ENCODE measurements around the gene ZMYND10. TPM values are rescaled to one million over a fixed set of nuclear protein-coding genes. Genes with fewer than 3 reads are reported as not detected.
"Not testable (repeated sequence)": the region's sequence is repeated elsewhere in the genome, so short reads cannot be mapped to it uniquely, and the experiment has no call there.

ZMYND10 gene
- total RNA-seq, 1 donor from 2014 or later = 2.2 TPM

DNA sequence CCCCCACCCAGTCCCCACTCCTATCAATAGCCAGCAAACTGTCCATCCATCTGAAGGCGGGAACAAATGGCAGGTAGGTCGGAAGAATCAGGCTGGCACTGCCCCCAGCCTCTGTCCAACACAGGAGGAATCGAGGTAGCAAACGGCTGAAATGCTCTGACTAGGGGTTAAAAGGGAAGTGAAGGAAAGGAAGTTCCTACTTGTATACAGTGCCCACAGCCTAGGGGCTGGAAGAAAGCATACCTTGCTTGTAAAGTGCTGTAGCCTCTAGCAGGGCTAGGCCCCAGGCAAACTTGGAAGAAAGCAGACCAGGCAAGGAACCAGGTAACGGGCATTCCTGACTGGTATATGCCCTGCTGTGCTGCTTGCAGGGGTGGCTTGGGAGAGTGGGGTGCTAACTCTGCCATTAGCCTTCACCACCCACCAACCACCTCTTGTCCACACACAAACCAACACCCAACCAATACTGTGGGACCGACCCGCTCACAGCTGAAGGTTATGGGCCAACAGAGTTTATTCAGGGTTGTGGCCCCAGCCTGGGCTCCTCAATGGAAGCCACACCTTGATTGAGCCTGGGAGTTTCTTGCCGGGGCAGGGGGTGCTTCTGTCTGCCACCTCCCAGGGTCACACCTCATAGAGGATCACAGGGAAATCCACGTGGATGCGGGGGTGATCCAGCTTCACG lies 19.9 kb downstream of the ZMYND10 start:
- no peak for DNase-seq (ENCODE audit: low spot score)

DNA sequence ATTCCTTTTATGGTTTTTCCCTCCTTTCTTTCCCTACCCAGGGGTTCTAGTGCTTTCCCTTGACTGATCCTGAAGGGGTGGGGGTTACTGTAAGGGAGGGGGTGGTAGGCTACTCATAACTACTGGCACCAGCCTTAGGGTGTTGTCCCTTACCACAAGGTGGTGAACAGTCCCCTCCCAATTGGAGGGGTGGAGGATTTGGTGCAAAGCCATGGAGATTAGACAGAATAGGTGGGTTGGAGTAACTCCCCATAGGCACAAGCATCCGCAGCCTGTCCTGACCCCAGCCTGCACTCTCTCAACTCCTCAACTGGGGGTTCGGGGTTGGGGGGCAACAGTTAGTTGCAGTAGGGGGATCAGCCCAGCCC lies 20.4 kb downstream of the ZMYND10 start:
- no peak for DNase-seq (ENCODE audit: low spot score)

DNA sequence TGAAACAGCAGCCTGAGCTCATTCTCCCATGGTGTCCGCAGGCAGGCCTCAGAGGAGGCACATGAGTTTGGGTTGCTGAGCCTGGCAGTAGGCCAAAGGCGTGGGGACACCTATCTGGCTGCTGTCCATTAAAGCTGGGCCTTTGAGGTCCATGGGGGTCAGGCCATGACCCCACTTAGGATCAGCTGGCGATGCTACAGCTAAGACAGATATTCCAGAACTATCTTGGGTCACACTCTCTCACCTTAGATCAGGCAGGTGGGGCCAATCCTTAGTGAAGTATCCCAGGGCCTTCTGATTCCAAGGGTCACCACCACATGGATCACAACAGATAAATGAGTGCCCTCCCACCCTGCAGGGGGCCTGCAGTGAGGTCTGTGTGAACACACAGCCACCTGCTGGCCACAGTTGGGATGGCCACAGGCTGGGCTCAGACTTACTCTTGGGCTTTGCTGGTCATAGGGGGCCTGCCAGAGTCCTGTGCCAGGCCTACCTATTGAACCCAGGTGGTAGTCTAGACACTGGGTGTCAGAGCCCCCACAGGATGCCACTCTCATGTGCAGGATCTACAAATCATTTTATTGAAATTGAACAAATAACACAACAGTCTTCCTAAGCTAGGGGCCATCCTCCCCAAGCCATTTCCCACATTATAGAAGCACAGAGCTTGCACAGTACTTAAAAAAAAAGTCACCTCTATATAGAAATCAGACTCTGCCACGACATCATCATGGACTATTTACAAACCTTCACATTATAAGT lies 21.0 kb downstream of the ZMYND10 start:
- no peak for DNase-seq (ENCODE audit: low spot score)

DNA sequence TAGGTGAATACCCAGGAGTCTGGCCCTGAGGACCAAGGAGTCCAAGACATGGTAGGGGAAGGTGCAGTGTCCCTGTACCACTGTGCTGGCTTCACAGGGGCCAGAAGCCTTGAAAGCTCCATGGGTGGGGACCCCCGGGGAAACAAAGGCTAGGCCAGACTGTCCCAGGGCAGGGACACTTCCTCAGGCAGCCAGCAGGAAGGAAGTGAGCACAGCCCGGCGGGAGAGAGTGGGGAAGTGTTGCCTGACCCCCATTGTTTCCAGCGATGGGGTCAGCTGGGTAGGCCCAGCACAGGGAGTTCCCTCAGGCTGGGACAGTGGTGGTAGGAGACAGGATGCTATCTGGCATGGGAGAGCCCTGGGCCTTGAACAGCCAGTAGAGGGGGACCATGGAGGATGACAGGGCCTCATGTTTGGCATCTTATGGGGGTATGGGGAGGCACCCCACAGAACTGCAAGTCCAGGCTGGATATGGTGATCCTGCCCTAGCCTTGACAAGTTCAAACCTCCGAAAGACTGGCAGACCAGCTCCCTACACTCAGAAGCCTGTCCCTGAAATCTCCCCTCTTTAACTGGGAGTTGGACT lies 21.8 kb downstream of the ZMYND10 start:
- DNase-seq (ENCODE audit: low spot score) = no peak

DNA sequence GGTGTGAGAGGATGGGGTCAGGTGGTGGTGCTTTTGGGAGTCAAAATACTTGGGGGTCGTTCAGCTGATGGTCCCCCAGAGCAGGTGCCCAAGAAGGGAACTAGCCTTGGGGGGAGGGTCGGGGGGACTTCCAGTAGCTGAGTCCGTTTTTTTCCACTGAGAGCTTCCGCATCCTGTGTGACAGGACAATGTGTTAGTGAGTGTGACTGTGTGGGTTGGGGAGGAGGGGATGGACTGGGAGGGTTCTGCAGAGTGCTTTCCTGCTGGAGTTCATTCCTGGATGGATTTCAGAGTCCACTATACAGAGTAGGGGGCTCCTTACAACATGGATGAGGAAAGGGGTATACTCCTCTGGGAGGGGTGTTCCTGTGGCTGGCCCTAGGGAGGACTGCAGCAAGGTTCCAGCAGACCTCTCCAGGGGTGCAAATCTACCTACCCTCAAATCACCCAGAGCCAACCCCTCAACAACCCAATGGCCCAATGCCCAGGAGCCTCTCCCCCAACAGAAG lies 22.4 kb downstream of the ZMYND10 start:
- DNase-seq (ENCODE audit: low spot score) = no peak

DNA sequence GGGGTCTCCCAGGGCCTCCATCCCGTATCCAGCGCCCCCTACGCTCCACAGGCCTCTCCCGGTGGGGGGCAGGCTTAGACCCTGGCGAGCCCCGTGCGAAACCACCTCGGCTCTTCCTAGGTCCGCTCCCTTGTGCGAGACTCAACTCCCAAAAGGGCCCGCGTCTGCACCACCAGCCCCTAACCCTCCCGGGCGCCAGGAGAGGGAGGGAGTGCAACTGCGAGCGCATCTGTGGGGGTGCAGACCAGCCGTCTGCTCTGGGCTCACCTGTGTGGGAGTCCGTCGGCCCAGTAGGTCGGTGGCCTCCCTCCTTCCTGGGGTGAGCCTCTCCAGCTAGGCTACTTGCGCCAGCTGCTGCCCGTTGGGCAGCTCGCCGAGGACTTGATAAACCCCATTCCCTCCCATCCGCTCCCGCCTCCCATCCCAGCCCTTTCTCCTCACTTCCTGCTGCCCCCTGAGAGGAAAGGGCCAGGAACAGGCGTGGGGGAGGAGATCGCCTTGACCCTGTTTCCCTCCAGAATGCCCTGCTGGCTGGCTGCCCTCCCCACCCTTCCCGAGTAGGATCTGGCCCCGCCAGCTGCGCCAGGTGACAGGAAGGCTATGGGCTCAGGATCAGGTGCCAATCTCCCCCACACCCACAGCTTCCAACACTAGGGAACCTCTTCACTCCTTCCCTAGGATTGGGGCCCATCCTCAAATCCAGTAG lies 23.0 kb downstream of the ZMYND10 start, which contains the start of gene HYAL2:
HYAL2 (minus strand) TSS at position 360 of the 706 bp plus-strand sequence. CDS start 2,256 bp downstream, outside the sequence.
- no peak for DNase-seq (ENCODE audit: low spot score)

DNA sequence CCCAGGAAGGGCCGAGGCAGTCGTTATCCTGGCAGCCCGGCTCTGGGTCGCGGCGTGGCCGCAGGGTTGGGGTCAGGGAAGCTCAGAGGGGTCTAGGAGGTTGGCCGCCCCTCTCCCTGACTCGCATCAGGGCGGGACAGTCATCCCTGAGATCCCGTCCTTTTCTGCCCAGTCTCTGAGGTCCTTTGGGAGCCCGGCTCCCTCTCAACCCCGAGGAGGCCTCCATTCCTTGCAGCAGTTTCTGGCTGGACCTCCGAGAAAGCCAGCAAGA lies 23.5 kb downstream of the ZMYND10 start:
- DNase-seq (ENCODE audit: low spot score) = no peak

DNA sequence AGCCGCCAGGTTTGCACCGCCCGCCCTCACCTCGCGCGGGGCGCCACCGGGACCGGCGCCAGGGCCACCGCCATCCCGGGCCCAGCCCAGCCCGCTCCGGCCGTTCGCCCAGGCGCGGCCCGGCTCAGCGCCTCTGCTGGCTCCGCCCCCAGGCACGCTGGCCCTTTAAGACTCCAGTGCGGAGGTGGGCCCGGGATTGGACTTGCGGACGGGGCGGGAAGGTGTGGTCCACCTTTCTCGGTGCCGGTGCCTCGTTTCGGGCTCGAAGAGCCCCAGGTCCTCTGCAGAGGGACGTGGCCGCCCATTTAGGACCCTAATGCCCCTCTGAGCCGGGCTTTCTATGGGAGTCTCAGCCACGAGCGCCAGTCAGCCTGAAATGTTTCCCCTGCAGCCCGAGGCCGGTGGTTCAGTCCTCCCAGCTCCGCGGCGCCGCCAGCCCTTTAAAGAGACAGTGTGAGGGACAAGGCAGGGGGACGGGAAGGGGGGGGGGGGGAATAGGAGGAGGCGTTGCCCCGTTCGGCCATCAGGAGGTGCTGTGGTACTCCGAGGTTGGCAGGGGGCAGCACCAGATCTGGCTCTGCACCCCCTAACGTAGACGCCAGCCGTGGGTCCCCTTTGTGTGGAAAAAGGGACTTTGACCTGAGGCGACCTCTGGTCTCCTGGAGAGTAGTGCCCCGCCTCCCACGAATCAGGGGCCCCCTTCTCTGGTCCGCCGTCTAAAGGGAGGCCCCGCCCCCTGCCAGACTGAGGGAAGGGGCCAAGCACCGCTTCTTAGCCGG lies 24.0 kb downstream of the ZMYND10 start:
- DNase-seq (ENCODE audit: low spot score) = peak; percentile 89

DNA sequence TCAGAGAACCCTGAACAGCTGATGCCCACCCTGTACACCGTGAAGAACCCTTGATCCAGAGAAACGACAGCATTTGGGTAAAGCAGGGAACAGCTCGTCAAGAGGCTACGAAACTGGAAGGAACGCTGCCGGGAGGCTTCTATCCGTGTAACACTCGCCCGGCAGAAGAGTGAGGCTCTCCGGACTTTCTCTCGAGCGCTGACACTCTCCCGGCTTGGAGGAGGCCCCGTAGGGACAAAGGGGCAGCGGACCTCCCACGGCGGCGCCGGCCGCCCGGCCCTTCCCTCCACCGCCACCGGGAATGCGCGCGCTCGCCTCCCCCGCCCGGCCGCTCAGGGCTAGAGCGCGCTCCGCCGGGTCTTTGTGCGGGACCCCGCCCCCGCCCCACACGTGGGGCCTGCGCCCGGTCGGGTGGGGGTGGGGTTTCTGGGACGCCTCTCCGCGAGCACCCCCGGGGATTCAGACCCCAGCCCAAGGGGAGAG lies 24.6 kb downstream of the ZMYND10 start:
- peak; percentile 74 for DNase-seq (ENCODE audit: low spot score)

DNA sequence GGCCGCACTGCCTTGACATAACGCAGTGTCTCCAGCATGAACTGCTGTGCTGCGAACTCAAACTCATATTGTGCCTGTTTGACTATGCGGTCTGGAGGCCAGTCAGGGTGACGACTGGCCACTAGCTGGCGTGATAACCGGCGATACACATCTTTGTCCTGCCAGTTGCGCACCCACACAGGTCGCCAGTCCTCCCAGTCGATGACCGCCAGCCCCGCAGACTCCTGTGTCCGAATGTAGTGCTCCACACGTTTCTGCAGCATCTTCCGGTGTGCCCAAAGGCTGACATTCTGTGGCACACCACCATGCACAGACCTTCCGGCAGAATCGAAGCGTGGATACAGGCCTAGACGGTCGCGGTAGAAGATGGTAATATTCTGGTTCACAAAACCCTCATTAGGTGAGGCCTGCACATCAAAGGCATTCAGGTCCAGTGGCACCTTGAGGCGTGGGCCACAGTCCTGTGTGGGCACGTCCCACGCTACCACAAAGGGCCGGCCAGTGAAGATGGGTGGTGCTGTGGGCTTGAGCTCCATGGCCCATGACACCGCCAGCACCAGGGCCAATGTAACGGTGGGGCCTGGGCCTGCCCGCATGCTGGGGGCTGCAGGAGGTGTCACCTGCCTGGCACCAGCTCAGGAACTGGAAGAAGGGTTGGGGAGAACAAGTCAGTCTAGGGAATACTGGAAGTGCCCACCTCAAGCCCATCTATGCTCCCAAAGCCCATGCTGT lies 25.5 kb downstream of the ZMYND10 start:
- DNase-seq (ENCODE audit: low spot score) = no peak

DNA sequence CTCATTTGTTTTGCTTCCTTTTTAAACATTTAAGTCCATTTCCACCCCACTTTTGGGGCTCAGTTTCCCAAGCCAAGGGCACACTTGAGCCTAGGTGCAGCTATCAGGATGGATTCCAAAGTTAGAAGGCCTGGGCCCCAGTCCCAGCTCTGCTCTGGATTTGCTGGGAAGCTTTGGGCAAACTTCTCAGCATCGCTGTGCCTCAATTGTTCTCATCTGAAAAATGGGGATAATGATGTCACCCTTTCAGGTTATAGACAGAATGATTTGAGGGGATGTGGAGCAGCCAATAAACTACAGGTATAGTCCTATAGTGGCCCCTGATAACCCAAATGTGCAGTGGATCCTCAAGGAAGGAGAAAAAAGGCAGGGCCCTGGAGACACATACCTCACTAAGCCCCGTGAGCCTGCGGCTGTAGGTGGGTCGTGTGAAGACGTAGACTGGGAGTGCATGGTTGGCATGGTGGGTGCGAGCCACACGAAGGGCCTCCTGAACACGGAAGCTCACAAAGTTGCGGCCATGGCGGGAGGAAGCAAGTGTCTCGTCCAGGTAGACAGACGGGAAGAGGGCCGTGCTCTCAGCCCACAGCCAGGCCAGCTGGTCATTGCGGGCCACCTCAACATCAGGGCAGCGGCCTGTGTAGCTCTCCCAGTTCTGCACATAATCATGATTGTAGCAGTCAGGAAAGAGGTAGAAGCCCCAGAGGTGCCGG lies 26.2 kb downstream of the ZMYND10 start:
- no peak for DNase-seq (ENCODE audit: low spot score)

DNA sequence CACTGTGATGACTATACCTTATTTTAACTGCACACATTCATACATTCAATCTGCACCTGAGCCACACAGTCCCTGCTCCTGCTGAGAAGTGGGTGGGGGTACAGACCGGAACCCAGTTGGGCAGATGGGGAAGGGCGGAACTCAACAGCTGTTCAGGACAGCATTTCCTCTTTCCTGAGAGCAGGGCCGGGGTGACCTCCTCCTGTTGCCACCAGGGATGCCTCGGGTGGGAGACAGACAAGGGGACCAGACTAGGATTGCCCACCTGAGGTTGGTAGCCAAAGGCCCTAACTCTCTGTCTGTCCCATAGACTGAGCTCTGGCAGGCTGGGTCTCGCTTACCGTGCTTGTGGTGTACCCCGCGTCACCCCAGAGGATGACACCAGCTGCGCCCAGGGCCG lies 26.9 kb downstream of the ZMYND10 start:
- no peak for DNase-seq (ENCODE audit: low spot score)

DNA sequence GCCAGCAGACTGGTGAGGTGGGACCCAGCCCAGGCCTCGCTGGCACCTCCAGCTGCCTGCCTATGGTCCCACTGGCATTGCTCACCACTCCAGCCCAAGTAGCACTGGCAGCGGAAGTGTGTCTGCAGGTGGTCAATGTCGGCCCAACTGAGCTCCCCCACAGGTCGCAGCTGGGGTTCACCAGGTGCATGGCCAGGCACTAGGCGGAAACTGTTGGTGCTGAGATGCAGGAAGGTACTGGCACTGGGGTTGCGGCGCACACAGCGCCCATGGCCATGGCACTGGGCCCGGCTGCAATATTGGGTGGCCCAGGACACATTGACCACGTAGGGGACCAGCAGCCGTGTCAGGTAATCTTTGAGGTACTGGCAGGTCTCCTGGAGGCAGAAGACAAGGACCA lies 27.4 kb downstream of the ZMYND10 start:
- DNase-seq (ENCODE audit: low spot score) = no peak

DNA sequence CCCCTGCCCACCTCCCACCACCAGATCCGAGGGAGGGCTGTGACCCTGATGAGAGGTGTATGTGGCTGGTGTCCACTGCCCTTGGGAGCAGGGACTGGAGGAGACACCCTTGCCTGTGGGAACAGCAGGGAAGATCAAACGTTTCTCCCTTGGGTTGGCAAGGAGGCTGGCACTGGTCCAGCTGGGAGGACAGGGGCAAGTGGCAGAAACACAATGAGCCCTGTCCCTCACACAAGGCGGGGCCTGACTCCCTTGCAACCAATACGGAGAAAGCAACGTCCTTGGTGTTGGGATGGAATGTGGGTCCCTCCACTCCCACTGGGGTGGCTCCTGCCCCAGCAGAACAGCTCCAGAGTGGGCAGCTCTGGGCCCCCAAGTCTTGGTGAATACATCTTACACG lies 28.2 kb downstream of the ZMYND10 start:
- peak; percentile 60 for DNase-seq (ENCODE audit: low spot score)

DNA sequence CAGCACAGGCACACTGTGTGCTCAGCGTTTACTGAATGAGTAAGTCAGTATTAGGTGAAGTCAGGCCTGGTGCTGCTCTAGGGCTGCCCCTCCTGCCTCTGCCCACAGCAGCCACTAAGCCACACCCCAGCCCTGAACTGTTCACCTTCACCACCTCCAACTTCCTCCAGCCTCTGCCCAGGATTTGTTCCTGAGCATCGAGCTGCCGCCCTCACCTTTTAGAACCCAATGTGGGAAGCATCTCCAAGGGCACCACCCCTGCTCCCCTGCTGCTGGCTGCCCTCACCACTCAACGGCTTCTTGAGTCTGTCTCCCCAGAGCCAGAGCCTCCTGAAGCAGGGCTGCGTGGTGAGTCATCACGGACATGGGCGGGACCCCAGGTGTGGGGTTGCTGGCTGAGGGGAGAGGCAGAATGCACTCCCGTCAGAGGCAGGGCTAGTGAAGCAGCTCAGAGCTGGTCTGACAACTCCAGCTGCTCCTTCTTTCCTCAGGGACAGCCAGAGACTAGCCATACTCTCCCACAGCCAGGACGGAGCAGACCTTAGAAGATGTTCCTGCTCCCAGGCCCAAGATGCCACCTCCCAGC lies 28.8 kb downstream of the ZMYND10 start:
- DNase-seq (ENCODE audit: low spot score) = peak; percentile 90

DNA sequence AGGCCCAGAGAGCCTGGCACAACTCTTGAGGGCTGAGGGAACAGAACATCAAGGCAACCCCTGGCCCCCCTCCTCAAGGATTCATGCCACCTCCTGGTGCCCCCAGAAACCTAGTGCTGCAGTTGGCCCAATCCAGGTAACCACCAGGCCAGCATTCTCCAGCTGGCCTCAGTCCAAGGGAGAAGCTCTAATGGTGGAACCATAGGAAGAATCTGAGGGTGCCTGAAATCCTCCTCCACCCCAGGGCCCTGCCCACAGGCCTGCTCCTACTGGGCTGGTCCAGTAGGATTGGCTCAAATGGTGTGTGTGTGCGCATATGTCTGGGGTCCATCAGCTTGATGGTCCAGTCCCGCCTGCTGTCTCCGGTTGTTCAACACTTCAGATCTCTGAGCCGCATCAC lies 30.7 kb downstream of the ZMYND10 start:
- DNase-seq (ENCODE audit: low spot score) = no peak

DNA sequence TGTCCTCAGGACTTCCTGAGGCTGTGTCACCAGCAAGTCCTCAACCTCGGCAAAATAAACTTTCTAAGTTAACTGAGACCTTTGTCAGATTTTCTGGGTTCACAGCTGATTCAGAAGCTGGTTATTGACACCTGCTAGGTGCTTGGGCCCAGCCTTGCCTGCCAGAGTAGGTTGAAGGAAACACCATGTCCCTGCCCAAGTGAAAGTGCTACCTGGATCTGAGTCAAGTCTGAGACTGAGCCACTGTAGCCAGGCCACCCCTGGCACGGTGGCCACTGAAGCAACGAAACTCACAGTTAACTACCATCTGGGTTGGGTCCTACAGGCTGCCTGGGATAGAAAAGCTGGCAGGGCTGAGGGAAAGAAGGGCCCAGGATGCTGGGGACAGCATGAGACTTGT lies 31.2 kb downstream of the ZMYND10 start:
- no peak for DNase-seq (ENCODE audit: low spot score)

DNA sequence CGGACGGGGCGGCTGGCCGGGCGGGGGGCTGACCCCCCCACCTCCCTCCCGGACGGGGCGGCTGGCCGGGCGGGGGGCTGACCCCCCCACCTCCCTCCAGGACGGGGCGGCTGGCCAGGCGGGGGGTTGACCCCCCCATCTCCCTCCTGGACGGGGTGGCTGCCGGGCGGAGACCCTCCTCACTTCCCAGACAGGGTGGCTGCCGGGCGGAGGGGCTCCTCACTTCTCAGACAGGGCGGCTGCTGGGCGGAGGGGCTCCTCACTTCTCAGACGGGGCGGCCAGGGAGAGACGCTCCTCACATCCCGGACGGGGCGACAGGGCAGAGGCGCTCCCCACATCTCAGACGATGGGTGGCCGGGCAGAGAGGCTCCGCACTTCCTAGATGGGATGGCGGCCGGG lies 33.5 kb downstream of the ZMYND10 start:
- not testable (repeated sequence) for DNase-seq (ENCODE audit: low spot score)

DNA sequence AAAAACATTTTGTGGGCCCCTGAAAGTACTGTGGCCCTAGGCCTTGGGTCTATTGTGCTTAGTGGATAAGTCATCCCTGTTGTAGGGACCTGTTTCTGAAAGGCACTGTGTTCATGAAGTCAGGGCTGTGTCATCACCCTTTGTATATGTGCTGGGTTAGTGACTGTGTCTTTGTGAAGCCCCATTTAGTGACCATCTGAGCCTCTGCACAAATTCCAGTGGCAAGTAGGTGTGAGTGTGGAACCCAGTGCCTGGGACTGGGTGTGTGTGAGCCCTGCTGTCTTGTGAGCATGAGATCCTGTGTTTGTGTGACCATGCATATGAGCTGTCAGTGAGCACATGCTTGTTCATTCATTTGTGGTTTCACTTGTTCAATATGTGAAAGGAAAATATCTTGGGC lies 40.9 kb downstream of the ZMYND10 start:
- no peak for DNase-seq (ENCODE audit: low spot score)
